HG03342 (cell line): ENCODE results near the gene DRD2.

Source experiments
- ATAC-seq: cut with Tn5 transposase; IDR thresholded peaks from one replicate; pipeline ENCODE4 v1.9.1; 2021; ENCODE audit warnings: mild to moderate bottlenecking, moderate library complexity; ENCODE audit not compliant: unreplicated experiment

The DRD2 gene

DNA sequence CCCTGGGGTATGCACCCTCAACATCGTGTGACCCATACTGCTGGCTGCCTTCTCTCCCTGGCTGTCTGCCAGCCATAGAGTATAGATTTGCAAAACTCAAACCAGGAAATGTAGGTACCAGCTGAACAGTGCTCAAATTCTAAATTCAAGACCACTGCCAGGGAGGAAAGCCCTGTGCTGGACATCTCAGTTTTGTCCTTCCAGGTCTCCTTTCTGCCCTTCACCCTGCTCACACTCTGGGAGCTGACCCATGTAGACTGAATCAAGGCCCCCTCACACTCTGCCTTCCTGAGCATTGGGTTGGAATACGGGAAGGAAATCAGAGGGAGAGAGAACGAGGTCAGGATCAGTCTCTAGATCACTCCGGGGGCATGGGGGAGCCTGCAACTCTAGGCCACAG, 12.4 kb upstream of the DRD2 start:
- ATAC-seq: no peak

DNA sequence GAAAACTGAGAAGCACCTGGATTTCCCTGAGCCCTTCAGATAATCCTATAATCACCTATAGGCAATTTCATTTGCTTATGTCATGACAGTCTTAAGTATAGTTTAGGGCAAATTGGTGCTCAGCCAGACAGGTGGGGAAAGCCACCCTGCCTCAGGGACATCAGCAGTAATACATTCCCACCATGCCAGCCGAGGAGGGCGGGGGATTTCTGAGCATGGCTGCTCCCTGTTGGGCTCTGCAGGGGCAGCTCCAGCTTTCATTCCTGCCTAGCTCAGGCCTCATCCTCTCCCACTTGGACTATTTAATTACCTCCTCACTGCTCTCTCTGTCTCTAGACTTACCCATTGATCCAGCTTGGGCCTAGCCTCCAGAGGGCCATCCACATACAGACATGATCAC, 9.0 kb upstream of the DRD2 start:
- ATAC-seq: no peak

DNA sequence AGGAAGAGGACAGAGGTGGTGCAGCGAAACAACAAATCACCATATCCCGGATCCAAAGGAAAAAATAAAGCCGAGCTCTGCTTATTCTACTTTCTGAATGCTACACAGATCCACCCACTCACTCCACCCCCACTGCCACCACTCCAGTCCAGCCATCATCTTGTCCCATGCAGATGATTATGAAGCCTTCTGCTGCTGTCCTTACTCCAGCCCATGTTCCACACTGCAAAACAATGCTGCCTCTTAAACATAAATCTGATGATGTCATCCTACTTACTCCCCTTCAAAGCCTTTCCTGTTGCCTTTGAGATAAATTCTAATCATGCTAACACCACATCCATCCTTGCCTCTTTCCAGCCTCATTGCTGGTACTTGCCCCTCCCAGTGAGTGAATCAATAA, 6.5 kb upstream of the DRD2 start:
- ATAC-seq: no peak

DNA sequence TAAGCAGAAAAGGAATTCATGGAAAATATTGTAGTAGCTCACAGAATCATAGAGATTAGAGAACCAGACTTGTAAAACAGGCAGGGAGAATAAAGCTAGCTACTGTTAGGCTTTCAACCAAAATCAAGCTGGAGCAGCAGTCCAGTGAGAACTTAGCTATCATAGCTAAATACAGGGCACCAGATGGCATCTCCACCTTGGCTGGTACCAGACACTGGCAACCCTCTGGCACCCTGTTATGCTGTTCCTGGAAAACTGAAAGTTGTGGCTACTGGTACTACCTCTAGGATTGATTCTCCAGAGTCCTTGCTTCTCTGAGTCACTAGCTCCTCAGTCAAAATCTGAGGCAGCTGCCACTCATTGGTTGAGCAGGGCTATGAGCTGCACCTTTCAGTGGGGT, 6.0 kb upstream of the DRD2 start:
- ATAC-seq: no peak

DNA sequence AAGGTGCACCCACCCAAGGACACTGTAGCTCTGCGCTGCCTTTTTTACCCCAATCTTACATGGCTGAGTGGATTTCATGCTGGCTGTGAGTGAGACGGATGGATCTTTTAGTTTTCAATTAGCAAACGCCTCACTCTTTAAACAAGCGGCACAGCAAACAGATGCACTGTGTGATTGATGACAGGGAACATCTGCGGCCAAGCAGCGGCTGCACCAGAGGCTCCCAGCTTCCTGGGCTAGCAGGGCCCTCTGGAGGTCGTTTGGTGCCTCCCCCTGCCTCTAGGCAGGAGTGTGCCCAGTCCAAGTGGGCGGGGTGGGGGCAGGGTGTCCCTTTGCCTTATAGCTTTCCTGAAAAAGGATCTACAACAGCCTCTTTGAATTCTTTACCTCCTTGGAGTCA, 2.1 kb upstream of the DRD2 start:
- no peak for ATAC-seq

DNA sequence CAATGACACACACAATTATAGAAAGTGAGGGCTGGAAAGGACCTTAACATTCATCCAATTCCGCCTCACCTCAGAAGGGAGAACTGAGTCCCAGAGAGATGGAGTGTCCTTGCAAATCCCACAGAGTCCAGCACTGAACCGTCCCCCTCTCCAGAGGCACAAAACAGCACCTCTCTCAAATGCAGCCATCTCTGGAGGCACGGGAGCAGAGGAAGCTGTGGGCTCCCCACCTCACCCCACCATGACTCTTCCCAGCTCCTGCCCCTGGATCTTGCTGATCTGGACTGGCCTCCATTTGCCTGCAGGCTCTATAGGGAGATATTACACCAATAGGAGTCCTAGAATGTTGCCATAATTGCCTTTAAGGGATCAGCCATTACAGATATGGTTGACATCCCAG, 1.4 kb upstream of the DRD2 start:
- ATAC-seq: no peak

DNA sequence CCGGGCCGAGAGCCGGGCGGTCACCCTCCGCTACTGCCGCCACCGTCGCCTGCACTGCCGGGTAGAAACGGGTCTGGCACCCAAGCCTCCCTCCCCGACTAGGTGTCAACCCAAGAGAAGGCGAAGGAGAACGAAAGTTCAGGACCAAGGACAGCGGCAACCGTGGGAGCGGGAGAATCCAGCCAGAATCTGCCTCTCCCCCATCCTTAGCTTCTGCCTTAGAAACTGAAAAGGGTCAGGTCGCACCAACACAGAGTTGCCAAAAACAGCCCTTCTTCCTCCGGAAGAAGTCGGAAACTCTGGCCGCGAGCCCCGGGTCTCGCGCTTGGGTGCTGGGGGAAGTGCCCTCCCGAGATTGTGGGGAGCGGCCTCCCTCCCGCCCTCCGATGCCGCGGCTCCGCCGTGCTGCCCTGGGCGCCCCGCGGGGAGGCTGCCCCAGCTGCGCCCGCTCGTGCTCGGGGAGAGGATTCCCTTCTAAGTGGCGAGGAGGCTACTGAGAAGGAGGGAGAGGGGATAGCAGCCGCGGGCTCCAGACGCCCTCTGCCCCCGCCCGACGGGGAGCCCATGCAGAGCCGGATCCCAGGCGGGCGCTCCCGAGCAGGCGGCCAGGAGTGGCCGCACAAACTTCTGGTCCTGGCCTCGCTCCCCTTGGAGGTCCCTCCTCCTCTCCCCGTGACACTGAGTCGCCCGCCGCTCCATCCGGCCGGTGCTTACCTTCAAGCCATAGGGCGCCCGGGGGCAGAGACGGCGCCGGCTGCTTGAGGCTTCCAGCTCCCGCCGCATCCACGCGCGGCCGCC, 637 bp downstream of the DRD2 start:
- no peak for ATAC-seq

DNA sequence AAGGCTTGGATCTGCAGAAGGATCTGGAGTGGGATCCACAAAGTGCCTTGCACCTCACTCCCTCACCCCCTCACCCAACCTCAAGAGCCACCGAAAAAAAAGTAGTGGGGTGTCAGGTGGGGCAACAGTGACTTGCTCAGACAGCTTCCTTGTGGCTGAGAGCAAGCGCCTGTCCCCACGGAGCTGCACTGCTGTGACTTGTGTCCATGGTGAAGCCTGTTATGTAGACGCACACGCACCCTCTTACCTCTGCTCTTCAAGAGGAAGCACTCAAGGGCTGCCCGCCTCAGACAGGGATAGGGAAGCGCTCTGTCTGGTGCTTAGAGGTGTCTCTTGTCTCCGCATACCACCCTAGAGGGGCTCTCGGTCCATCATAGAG, 1.2 kb downstream of the DRD2 start:
- no peak for ATAC-seq

DNA sequence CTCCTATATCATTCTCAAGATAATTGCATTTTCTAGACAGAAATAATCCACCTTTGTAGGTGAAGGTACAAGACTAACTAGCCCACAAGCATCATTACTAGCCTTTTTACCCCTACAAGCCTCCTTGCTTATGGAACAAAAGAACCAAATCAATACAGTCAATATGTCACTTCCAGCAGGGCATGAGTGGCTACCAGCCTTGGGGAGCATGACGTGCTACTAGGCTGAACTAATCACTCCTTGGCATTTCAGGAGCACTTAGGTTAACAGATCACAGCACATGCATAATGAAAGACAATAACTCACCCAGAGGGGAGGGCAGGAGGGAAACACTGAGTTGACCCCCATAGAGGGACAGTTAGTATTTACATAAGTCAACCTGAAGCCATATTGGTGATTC, 2.7 kb downstream of the DRD2 start:
- ATAC-seq: no peak

DNA sequence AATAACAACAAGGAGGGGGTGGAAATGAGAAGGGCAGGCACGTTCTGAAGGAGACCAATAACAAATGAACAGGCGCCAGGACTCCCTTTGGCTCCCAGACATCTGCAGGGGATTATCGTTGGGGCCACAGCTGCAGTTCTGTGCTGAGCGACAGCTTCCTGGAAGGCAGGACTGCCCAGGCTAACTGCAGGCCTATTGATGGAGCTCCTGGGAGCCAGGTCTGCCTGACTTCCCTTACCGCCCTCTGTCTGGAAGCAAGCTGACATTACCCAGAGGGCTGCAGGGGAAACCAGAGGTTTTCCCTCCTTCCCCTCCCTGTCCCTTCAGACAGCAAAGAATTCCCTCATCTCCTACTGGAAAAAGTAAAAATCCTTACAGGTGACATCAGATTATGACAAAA, 5.0 kb downstream of the DRD2 start:
- ATAC-seq: no peak

DNA sequence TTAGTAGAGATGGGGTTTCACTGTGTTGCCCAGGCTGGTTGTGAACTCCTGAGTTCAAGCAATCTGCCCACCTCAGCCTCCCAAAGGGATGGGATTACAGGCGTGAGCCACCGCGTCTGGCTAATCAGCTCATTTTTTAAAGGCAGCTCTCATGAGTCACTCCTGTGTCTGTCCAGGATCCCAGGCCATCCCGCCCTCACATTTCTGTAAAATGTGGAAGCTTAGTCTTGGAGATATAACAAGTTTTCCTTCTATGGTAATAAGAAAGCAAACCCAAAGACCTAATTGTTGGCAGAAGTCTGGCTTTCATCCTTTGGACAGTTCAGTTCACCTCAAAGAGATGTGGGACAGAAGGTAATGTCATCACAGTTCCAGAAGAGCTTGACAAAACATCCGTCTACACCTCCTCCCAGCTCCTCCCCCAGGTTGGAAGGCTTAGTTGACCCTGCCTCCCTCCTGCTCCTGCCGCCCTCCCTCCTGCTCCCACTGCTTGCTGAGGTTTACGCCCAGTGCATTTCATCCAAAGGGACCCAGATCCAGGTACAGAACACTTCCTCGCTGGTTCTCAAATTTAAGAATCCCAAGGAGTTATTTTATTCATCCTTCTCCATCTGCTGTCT, 6.4 kb downstream of the DRD2 start:
- ATAC-seq: no peak

DNA sequence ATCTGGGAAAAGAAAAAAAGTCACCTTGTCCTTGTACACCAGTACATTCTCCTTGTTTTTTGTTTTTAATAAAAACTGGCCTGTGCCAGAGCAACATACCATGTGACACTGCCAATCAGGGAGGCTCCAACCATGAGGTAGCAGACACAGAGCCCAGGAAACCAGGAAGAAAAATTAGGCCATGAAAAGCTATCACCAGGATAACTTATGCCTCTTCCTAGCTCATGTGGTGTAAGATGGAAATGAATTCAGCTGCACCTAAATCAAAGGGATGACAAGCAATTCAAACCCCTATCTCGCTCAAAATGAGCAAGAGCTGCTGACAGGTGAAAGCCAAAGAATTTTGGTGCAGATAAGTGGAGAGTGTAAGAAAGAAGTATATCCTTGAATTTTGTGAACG, 7.7 kb downstream of the DRD2 start:
- ATAC-seq: no peak

DNA sequence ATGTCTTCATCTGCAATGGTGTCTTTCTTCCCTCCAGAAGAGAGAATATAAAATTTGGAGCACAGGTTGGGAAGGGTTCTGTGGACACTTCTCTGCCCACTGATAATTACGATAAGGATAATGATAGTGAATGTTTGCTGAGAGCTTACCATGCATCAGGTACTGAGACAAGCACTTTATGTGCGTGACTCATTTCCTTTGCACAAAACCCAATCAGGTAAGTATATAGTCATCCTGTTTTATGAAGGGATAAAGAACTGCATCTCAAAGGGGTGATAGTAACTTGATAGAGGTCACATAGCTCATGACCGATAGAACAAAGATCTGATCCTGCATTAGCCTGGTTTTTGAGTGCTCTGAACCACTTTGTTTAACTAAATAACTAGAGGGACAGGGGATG, 9.4 kb downstream of the DRD2 start:
- ATAC-seq: no peak

DNA sequence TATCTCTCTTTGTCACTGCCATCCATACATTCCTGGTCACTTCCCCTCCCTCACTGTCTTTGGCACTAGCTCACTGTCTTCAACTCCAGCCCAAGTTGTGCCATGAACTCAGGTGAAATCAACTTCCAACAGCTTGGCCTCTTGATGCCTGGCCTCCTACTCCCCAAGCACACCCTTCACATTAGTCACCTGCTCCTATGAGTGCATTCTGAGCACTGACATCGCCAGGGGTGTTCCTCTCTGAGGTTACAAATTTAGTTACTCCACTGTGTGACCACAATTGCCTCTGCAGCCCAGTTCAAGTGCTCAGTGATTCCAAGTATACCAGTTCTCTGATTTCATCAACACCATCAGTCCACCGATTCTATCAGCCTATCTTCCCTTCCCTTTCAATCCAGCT, 10.8 kb downstream of the DRD2 start:
- no peak for ATAC-seq

DNA sequence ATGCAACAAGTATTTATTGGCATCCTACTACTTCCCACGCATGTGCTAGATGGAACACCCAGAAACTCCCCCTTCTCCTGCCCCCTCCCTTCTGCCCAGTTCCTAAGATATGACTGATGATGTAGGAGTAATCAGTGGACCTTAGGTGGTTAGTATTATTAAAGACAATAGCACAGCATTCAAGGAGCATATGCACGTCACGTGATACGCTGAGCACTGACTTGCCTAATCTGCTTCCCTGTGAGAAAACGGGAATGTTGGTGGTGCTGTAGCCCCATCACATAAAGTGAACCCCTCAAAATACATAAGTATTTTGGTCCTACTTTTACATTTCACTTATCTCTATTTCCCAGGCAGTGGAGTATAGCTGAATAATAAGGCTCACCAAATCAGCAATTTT, 12.4 kb downstream of the DRD2 start:
- no peak for ATAC-seq

DNA sequence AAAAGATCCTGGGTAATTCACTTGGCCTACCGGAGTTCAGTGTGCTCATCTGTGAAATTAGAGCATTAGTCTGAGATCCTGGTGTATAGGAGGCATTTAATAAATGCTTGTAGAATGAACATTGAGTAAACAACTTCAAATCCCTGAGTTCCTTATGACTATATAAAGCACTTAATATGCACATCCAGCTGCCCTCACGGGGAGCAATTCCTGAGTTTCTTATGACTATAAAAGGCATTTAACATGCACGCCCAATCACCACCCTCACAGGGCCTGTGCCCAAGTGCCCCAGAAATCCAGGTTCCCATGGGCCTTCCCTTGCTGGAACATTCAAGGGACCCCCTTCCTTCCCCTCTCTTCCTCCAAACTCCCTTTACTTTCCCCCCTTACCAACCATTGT, 13.6 kb downstream of the DRD2 start:
- ATAC-seq: no peak

DNA sequence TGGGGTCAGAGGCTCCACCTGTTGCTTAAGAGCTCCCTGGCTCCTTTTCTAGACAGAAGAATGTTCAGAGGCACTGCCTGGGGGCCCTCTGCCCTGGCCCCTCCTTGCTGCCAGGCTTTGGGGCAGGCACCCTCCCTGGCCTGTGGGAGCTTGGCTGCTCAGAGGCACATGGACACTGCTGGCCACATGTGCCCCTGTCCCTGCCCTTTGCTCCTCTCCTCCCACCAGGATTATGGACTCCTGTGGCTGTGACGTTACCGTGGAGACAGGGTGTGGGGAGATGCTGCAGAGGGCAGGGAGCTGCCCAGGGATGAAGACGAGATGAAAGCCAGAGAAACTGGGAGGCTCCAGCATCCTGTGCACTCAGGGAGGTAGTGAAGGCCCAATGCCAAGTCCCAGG, 14.7 kb downstream of the DRD2 start:
- ATAC-seq: no peak

DNA sequence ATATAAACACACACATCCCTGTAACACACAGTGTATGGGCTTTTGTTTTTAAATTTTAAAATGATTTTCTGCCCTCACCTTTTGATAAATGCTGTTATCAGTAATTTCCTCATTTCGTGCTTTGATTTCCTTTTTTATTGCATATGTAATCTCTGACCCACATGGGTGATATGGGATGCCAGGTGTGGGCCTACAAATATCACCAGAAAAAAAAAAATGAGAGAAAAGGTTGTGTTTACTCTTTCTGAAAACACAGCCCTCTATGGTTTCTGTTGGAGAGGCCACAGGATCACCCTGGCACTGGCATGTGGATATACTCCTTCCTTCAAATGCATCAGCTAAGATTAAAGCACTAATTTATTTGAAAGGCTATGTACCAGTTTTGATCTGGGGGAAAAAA, 17.0 kb downstream of the DRD2 start:
- ATAC-seq: no peak

DNA sequence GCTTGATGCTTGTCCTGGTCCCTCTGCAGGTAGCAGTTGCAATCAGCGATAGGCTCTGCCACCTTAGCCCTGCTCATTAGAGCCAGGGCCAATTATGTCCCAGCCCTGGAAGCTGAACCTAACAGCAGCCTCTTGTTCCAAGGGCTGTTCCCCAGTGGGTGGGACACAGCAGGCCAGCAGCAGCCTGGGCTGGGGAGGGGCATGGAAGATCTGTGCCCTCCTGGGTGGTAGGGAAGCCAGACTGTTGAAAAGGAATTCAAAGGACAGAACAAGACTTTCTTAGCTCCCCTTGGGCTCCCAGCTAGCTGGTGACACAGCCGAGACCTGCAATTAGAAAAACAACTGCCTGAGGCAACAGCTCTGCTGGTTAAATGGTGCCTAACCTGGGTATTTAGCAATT, 17.4 kb downstream of the DRD2 start:
- ATAC-seq: no peak

DNA sequence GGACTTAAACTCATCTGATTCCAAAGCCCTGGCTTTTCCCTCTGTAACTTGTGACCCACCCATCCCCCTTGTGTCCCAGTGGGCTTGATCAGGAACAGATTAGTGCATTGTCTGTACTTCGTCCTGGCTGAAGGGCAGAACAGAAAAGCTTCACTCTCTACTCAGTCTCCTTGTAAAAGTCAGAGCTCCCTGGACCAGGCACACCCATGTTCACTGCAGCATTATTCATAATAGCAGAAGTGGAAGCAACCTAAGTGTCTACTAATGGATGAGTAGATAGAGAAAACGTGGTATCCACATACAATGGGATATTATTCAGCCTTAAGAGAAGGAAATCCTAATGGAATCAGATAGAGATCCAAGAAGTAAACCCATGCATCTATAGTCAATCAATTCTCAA, 20.7 kb downstream of the DRD2 start:
- ATAC-seq: no peak

DNA sequence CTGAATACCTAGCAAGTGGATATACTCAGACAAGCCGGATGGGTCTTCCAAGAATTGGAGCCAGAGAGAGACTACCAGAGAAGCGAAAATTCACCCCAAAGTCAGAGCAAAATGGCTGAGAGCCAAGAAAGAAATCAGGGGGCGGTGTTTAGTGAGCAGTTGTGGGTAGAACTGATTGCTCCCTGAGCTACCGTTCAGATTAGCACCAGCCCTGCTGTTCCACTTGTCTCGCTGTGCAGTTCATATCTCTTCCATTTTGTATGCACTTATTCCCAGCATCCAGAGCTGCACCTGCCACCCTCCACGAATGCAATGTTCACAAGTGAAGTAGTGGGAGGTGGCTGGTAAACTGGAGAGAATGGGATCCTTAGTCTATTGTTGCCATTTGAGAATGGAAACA, 25.5 kb downstream of the DRD2 start:
- ATAC-seq: no peak

DNA sequence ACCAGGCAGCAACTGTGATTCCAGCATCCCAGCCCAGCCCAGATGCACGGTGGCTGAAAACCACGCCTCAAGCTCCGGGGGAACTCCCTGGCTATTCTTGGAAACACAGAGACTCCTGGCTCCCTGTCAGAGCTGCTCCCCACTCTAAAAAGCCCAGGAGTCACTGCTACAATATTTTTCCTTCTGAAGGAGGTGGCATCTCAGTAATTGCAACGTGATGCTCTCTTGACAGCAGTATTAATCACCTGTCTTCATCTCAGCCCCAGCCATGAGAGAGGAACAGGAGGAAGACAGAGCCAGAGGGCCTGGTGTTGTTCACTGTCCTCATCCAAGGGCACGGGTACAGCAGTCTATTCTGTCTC, 26.9 kb downstream of the DRD2 start:
- ATAC-seq: no peak
